OCI-LY1 (cell line): ENCODE measurements around the gene ADSS2.

Source experiments
- H2AFZ ChIP-seq: fragments of 200-600 bp; sonication (generic), shearing (Covaris generic); 2 replicates; pipeline ENCODE4 v1.6.0; 2014; ENCODE audit warnings: antibody characterized with exemption, mild to moderate bottlenecking, low read length
- H3F3A ChIP-seq: fragments of 200-600 bp; sonication (generic), shearing (Covaris generic); 2 replicates; pipeline ENCODE4 v1.6.0; 2014; ENCODE audit warnings: mild to moderate bottlenecking, antibody characterized with exemption, low read length, moderate library complexity; ENCODE audit not compliant: insufficient read depth
- H3K27ac ChIP-seq: fragments of 200-600 bp; sonication (generic); 2 replicates; pipeline ENCODE4 v1.5.1; 2014; ENCODE audit warnings: low read length, mixed run types, mild to moderate bottlenecking, low read depth; ENCODE audit not compliant: poor library complexity, severe bottlenecking
- H3K27me3 ChIP-seq: fragments of 200-600 bp; sonication (generic); 2 replicates; pipeline ENCODE4 v1.6.0; 2014; ENCODE audit warnings: antibody characterized with exemption, mild to moderate bottlenecking, low read length, moderate library complexity; ENCODE audit not compliant: insufficient read depth
- H3K36me3 ChIP-seq: fragments of 200-600 bp; sonication (generic); 2 replicates; pipeline ENCODE4 v1.6.1; 2014; ENCODE audit warnings: mild to moderate bottlenecking, antibody characterized with exemption, low read length, moderate library complexity, mixed read lengths; ENCODE audit not compliant: insufficient read depth
- H3K4me1 ChIP-seq: fragments of 200-600 bp; sonication (generic); 2 replicates; pipeline ENCODE4 v1.5.1; 2014; ENCODE audit warnings: mild to moderate bottlenecking, low read length, moderate library complexity; ENCODE audit not compliant: insufficient read depth, severe bottlenecking
- H3K4me2 ChIP-seq: fragments of 200-600 bp; sonication (generic), shearing (Covaris generic); 2 replicates; pipeline ENCODE4 v1.6.1; 2014; ENCODE audit warnings: low read length
- H3K4me3 ChIP-seq: fragments of 200-600 bp; sonication (generic); 2 replicates; pipeline ENCODE4 v1.5.1; 2014; ENCODE audit warnings: low read length, low read depth, mild to moderate bottlenecking, mixed read lengths; ENCODE audit not compliant: poor library complexity, severe bottlenecking
- H3K79me2 ChIP-seq: fragments of 200-600 bp; shearing (Covaris generic); 2 replicates; pipeline ENCODE4 v1.6.1; 2016; ENCODE audit warnings: mixed run types, low read length, mixed read lengths; ENCODE audit not compliant: insufficient read depth
- H3K9ac ChIP-seq: fragments of 200-600 bp; sonication (generic), shearing (Covaris generic); 2 replicates; pipeline ENCODE4 v1.6.1; 2014; ENCODE audit warnings: mild to moderate bottlenecking, low read length, mixed read lengths
- H3K9me2 ChIP-seq: fragments of 200-600 bp; sonication (generic), shearing (Covaris generic); 2 replicates; pipeline ENCODE4 v1.6.1; 2014; ENCODE audit warnings: low read depth, mild to moderate bottlenecking, low read length, mixed read lengths
- H3K9me3 ChIP-seq: fragments of 200-600 bp; shearing (Covaris generic); 2 replicates; pipeline ENCODE4 v1.6.1; 2014; ENCODE audit warnings: low read length, mixed read lengths
- H4K20me1 ChIP-seq: fragments of 200-600 bp; sonication (generic), shearing (Covaris generic); 2 replicates; pipeline ENCODE4 v1.6.0; 2016; ENCODE audit warnings: mild to moderate bottlenecking, low read length; ENCODE audit not compliant: insufficient read depth
- EZH2 ChIP-seq: fragments of 200-600 bp; sonication (generic), shearing (Covaris generic); IDR thresholded peaks from 2 replicates; pipeline ENCODE4 v1.8.0; 2017; ENCODE audit warnings: borderline replicate concordance, mixed run types, mild to moderate bottlenecking, antibody characterized with exemption, low read length, moderate library complexity, mixed read lengths
- TF ChIP-seq, protein P1 (sequence below): fragments of 200-600 bp; sonication (generic), shearing (Covaris generic); IDR thresholded peaks from 2 replicates; pipeline ENCODE4 v1.5.1; 2017; ENCODE audit warnings: mild to moderate bottlenecking, antibody characterized with exemption, low read length, moderate library complexity, mixed read lengths

Gene ADSS2

GRCh38 chr1:244435562-244436205, 16.0 kb downstream of the ADSS2 start:
- peaks cover 64% of the 10 kb centered on the region for H3K36me3 ChIP-seq
- H3K9me2 ChIP-seq = no peaks in the 10 kb centered on the region
- no peaks in the 10 kb centered on the region for H4K20me1 ChIP-seq
- H3F3A ChIP-seq = no peaks in the 10 kb centered on the region
- no peaks in the 10 kb centered on the region for H3K4me1 ChIP-seq
- no peak overlapping the region for H3K9ac ChIP-seq
- no peak overlapping the region for H3K4me3 ChIP-seq
- H3K4me2 ChIP-seq = no peak overlapping the region
- H3K9me3 ChIP-seq = no peaks in the 10 kb centered on the region
- H3K27me3 ChIP-seq = no peaks in the 10 kb centered on the region
- peaks cover 10% of the 10 kb centered on the region for H3K79me2 ChIP-seq
- TF ChIP-seq, protein P1, sequence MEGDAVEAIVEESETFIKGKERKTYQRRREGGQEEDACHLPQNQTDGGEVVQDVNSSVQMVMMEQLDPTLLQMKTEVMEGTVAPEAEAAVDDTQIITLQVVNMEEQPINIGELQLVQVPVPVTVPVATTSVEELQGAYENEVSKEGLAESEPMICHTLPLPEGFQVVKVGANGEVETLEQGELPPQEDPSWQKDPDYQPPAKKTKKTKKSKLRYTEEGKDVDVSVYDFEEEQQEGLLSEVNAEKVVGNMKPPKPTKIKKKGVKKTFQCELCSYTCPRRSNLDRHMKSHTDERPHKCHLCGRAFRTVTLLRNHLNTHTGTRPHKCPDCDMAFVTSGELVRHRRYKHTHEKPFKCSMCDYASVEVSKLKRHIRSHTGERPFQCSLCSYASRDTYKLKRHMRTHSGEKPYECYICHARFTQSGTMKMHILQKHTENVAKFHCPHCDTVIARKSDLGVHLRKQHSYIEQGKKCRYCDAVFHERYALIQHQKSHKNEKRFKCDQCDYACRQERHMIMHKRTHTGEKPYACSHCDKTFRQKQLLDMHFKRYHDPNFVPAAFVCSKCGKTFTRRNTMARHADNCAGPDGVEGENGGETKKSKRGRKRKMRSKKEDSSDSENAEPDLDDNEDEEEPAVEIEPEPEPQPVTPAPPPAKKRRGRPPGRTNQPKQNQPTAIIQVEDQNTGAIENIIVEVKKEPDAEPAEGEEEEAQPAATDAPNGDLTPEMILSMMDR = no peak
- no peak for TF ChIP-seq EZH2
- H2AFZ ChIP-seq = no peak overlapping the region
- no peak overlapping the region for H3K27ac ChIP-seq

DNA sequence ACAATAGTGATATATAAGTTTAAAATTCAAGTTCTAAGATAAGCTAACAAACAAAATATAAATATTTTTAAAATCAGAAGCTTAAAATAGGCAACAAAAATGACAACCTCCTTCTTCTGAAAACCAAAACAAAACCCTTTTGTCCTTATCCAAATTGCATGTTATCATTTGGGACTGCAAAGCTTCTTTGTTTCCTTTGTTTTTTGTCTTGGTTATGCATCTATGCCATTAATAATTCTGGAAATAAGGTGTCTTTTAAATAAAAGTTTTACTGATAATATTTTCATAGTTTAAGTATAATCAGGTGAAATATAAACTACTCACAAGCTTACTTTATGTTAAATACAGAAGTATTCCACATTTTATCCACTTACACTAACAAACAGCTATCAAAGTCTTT, 20.5 kb downstream of the ADSS2 start:
- no peaks in the 10 kb centered on the region for H3K79me2 ChIP-seq
- no peaks in the 10 kb centered on the region for H3K9me3 ChIP-seq
- no peak overlapping the region for H3K27ac ChIP-seq
- no peaks in the 10 kb centered on the region for H3K27me3 ChIP-seq
- peaks cover 76% of the 10 kb centered on the region for H3K36me3 ChIP-seq
- no peaks in the 10 kb centered on the region for H3K9me2 ChIP-seq
- no peak overlapping the region for H3K9ac ChIP-seq
- TF ChIP-seq, protein P1 = no peak
- TF ChIP-seq EZH2 = no peak
- H2AFZ ChIP-seq = no peak overlapping the region
- no peaks in the 10 kb centered on the region for H3F3A ChIP-seq
- H3K4me1 ChIP-seq = no peaks in the 10 kb centered on the region
- H3K4me2 ChIP-seq = no peak overlapping the region
- no peaks in the 10 kb centered on the region for H4K20me1 ChIP-seq
- H3K4me3 ChIP-seq = no peak overlapping the region

DNA sequence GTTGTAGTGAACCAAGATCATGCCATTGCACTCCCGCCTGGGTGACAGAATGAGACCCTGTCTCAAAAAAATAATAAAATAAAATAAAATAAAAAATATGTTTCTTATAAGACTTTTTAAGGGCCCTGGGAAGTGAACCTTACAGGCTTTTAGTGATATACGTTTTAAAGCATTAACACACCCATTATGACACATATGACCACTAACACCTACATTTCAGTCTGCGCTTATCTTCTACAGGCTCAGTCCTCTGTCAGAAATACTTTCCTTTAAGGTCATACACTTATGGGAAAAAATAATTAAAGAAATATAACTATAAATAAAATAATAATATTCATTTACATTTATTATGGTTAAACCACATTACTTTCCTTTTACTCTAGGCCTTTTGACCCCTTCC, 21.9 kb downstream of the ADSS2 start:
- Histone ChIP-seq H4K20me1 (no peaks in the 10 kb centered on the region), H3K36me3 (peaks cover 73% of the 10 kb centered on the region), H3K4me3 (no peak overlapping the region), H3K9ac (no peak overlapping the region), H3K9me2 (no peaks in the 10 kb centered on the region), H3K9me3 (no peaks in the 10 kb centered on the region), H3F3A (no peaks in the 10 kb centered on the region), H3K4me2 (no peak overlapping the region), H3K4me1 (no peaks in the 10 kb centered on the region), H3K27ac (no peak overlapping the region), H2AFZ (no peak overlapping the region), H3K79me2 (no peaks in the 10 kb centered on the region), H3K27me3 (no peaks in the 10 kb centered on the region)
- TF ChIP-seq EZH2 = no peak

GRCh38 chr1:244427647-244428046, 24.1 kb downstream of the ADSS2 start:
- no peaks in the 10 kb centered on the region for H3F3A ChIP-seq
- H4K20me1 ChIP-seq = no peaks in the 10 kb centered on the region
- H3K27ac ChIP-seq = no peak overlapping the region
- TF ChIP-seq, protein P1 = no peak
- no peak for TF ChIP-seq EZH2
- peaks cover 77% of the 10 kb centered on the region for H3K36me3 ChIP-seq
- H3K27me3 ChIP-seq = no peaks in the 10 kb centered on the region
- no peak overlapping the region for H2AFZ ChIP-seq
- no peaks in the 10 kb centered on the region for H3K4me1 ChIP-seq
- no peaks in the 10 kb centered on the region for H3K9me2 ChIP-seq
- H3K9me3 ChIP-seq = no peaks in the 10 kb centered on the region
- no peak overlapping the region for H3K9ac ChIP-seq
- H3K4me2 ChIP-seq = no peak overlapping the region
- no peaks in the 10 kb centered on the region for H3K79me2 ChIP-seq
- H3K4me3 ChIP-seq = no peak overlapping the region
